Measurements from ENCODE around the gene ZC3H4. TPM values are rescaled to one million over a fixed set of nuclear protein-coding genes. Genes with fewer than 3 reads are reported as not detected.

Gene ZC3H4
- total and polyA plus RNA-seq, 9 of the 15 experiments (the other 6 are each of a cell fraction or from before 2014, with no cell fraction given): 2.2 to 75.6 (median 18.3) TPM

GRCh38 chr19:47158879-47159503 lies 45.4 kb upstream of the ZC3H4 start:
- POLR2A ChIA-PET: interaction anchor here (0.6 to 2.0 kb wide), 10 partner anchors 11 to 81 kb away, joined by 3 to 8 read pairs (median 4); partner anchors contain the start of gene ZC3H4
- H3K79me2 ChIP-seq (ENCODE audit: control insufficient read depth, insufficient read depth, low read length): peaks cover 32% of the 10 kb centered on the region
- in situ Hi-C loops (cut with MboI): loop anchor here (10.0 kb wide), 1 partner anchor 256 kb away; the partner anchor contains the start of gene MEIS3

More at GRCh38 chr19:47158879-47159503, 45.4 kb upstream of the ZC3H4 start:
- peaks cover 86% of the 10 kb centered on the region for H3K36me3 ChIP-seq (ENCODE audit: control insufficient read depth, insufficient read depth, low read length)
- H3K9me3 ChIP-seq (replicated peaks; ENCODE audit: control insufficient read depth, insufficient read depth, low read depth, low read length): no peaks in the 10 kb centered on the region
- TF ChIP-seq HOXB6 (CRISPR knock-in tag; IDR thresholded peaks at IDR 0.05; ENCODE audit: borderline replicate concordance) (no peak), NFIX (CRISPR knock-in tag; IDR thresholded peaks at IDR 0.05; ENCODE audit: low read depth) (no peak), POLR2G (IDR thresholded peaks at IDR 0.05; ENCODE audit: low read depth, low read length) (no peak), MECOM (CRISPR knock-in tag; IDR thresholded peaks at IDR 0.05) (no peak), TSC22D4 (tag; IDR thresholded peaks at IDR 0.05) (no peak), SNAPC5 (CRISPR knock-in tag; IDR thresholded peaks at IDR 0.05) (no peak), RAD21 (CRISPR knock-in tag; conservative IDR thresholded peaks at IDR 0.05 in 1 of 2, IDR thresholded peaks at IDR 0.05 in 1 of 2) (no peak), FUS (optimal IDR thresholded peaks at IDR 0.05; ENCODE audit: low read depth, low read length) (no peak), ZNF449 (CRISPR knock-in tag; IDR thresholded peaks at IDR 0.05) (no peak), NR1H2 (CRISPR knock-in tag; IDR thresholded peaks at IDR 0.05) (no peak), STAT5A (IDR thresholded peaks at IDR 0.05; ENCODE audit: borderline replicate concordance, low read length) (no peak), POLR2B (IDR thresholded peaks at IDR 0.05; ENCODE audit: low read depth, partially characterized antibody) (no peak), E2F8 (IDR thresholded peaks at IDR 0.05; ENCODE audit: low read depth, partially characterized antibody) (no peak), KDM2B (CRISPR knock-in tag; IDR thresholded peaks at IDR 0.05) (no peak), RBM17 (IDR thresholded peaks at IDR 0.05; ENCODE audit: borderline replicate concordance, low read depth, low read length) (no peak), KHSRP (IDR thresholded peaks at IDR 0.05) (no peak), PCBP1 (IDR thresholded peaks at IDR 0.05; ENCODE audit: low read depth, low read length, poor library complexity, severe bottlenecking) (no peak), PHF8 (IDR thresholded peaks at IDR 0.05; ENCODE audit: borderline replicate concordance, low read length) (no peak)
- peak overlapping the region; percentile 41; the same call in 1 of the 3 replicates for H3K27ac ChIP-seq (ENCODE audit: extremely low read depth, low read depth, low read length)
- no peak for DNase-seq (ENCODE audit: extremely low read depth in 1 of 4, low spot score in 3 of 4)
- BruUV-seq (replicated peaks): no TSS peak
- H3K9ac ChIP-seq (ENCODE audit: insufficient read depth in 1 of 2, low read depth in 2 of 2, low read length in 2 of 2): no peak overlapping the region
- CTCF ChIA-PET (ENCODE audit: low intra/inter-chr PET ratio): no interaction called here
- no peaks in the 10 kb centered on the region for H3K9me1 ChIP-seq (ENCODE audit: control insufficient read depth, insufficient read depth, low read length)
- H4K20me1 ChIP-seq (replicated peaks; ENCODE audit: control insufficient read depth, insufficient read depth, low read length): no peaks in the 10 kb centered on the region
- H2AFZ ChIP-seq (ENCODE audit: low read depth, low read length): no peak overlapping the region
- H3K27me3 ChIP-seq (ENCODE audit: control insufficient read depth in 2 of 2, insufficient read depth in 2 of 2, low read length in 2 of 2): no peaks in the 10 kb centered on the region
- H3K4me3 ChIP-seq: no peak overlapping the region
- peaks cover 0 to 10% of the 10 kb centered on the region in 2 experiments; a peak in 3 of 5 replicates for H3K4me1 ChIP-seq (replicated peaks in 1 of 2; ENCODE audit: control insufficient read depth in 2 of 2, insufficient read depth in 2 of 2, low read length in 2 of 2)
- no peak overlapping the region for H3K4me2 ChIP-seq (ENCODE audit: insufficient read depth, low read length)
- intact Hi-C loops (cut with micrococcal nuclease): no loop called here
- no peak for FAIRE-seq
- no peak for ATAC-seq
- WGBS (ENCODE audit: insufficient coverage, low coverage, missing lambda C conversion rate): 93% methylated on average over 7 of the region's 7 CpGs
